ENCODE measurements around the gene F7. TPM values are rescaled to one million over a fixed set of nuclear protein-coding genes. Genes with fewer than 3 reads are reported as not detected.

The F7 gene
- total RNA-seq, 1 donor from 2014 or later, result 4.1 TPM

DNA sequence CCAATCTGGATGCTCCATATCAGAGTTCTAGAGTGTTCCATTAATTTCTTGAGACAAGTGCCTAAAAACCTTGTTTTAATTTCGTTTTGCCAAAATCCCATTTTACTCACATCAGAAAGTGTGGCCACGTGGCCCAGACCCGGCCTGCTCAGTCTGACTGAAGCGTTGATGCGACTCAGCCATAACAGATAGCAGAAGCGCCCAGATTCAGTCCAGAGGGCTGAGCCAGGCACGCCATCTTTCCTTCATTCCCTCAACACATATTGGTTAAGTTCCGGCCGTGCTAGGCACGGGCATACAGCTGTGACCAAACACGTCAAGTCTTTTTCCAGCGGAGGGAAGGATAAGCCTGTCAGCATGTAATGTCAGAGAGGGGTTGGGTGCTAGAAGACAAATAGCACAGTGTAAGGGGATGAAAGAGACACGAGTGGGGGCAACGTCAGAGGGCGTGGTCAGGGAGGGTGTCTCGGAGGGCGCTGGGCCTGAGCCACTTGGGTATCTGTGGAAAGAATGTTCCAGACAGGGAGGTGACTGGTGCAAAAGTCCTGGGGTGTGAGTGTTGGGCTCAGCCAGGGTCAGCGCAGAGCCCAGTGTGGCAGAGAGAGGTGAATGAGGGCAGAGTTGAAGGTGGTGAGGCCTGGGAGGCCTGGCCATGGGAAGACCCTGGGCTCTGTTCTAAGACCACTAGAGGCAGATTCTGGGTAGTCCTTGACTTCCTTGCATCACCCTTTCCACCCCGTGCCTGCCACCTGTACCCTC, 20.1 kb downstream of the F7 start:
- Mint-ChIP-seq H3K27ac (no peak overlapping the region), H3K27me3 (ENCODE audit: low read depth) (peaks cover 9% of the 10 kb centered on the region), H3K9me3 (no peaks in the 10 kb centered on the region), H3K36me3 (no peaks in the 10 kb centered on the region), H3K4me1 (peaks cover 16% of the 10 kb centered on the region), H3K4me3 (no peak overlapping the region)
- TF ChIP-seq, protein P1, sequence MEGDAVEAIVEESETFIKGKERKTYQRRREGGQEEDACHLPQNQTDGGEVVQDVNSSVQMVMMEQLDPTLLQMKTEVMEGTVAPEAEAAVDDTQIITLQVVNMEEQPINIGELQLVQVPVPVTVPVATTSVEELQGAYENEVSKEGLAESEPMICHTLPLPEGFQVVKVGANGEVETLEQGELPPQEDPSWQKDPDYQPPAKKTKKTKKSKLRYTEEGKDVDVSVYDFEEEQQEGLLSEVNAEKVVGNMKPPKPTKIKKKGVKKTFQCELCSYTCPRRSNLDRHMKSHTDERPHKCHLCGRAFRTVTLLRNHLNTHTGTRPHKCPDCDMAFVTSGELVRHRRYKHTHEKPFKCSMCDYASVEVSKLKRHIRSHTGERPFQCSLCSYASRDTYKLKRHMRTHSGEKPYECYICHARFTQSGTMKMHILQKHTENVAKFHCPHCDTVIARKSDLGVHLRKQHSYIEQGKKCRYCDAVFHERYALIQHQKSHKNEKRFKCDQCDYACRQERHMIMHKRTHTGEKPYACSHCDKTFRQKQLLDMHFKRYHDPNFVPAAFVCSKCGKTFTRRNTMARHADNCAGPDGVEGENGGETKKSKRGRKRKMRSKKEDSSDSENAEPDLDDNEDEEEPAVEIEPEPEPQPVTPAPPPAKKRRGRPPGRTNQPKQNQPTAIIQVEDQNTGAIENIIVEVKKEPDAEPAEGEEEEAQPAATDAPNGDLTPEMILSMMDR (IDR thresholded peaks at IDR 0.05; ENCODE audit: unreplicated experiment), result no peak
- DNase-seq (ENCODE audit: low spot score in 2 of 2, unreplicated experiment in 2 of 2), result peak in 1 of 2 experiments; percentile 14

DNA sequence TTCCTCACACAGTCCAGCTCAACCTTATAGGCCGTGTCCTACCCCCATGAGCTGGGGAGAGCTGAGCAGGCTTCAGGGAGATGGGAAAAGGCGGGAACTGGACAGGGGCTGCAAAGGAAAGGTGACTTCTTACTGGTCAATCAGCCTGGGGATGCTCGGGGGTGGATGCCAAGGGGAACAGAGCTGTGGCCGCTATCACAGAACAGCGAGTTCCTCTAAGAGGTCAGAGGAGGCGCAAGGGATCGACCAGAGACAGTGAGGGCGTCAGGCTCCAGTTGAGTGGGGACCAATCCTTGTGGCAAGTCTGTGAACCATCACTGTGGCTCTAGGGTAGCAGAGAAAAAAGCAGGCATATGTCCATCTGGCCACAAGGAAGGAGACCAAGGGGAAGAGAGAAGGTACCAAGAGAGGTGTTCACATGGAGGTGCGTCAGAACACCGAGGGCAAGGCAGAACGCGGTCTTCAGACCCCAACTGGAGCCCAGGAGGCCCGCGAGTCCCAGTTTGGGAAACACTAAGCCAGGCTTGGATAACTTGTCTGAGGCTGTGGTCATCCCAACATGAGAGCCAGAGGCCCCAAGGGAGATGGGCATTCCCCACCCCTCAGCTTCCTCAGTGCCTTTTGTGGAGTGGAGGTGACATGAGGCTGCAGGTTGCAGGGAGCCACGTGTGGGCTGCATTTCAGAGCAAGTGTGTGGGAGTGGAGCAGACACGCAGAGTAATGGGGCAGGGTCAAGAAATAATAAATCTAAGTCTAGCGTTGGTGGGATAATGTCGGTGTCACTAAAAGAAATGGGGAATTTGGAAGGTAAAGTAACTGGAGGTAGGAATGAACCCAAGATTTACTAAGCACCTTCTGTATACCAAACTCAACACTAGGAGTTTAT, 20.9 kb downstream of the F7 start:
- no peaks in the 10 kb centered on the region for H3K9me3 Mint-ChIP-seq

DNA sequence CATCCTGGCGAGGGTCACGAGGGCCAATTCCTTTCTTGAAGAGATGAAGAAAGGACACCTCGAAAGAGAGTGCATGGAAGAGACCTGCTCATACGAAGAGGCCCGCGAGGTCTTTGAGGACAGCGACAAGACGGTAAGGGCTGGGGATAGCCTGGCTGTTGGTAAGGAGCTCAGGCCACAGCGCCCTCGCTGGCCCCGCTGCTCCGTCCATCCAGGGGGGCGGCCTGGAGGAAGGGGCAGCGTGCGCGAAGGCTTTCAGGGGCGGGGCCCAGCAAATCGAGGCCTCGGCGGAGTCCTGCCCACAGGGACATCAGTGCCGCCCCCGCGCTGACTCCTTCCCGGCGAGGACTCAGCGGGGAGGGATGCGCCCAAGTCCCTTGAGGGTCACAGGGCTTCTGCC, 23.9 kb downstream of the F7 start:
- Mint-ChIP-seq H3K36me3 (no peaks in the 10 kb centered on the region), H3K4me1 (peaks cover 7% of the 10 kb centered on the region), H3K27ac (no peak overlapping the region), H3K4me3 (no peak overlapping the region), H3K9me3 (no peaks in the 10 kb centered on the region), H3K27me3 (ENCODE audit: low read depth) (peaks cover 37% of the 10 kb centered on the region)
- TF ChIP-seq, protein P1 (IDR thresholded peaks at IDR 0.05; ENCODE audit: unreplicated experiment), result no peak
- DNase-seq (ENCODE audit: low spot score in 2 of 2, unreplicated experiment in 2 of 2), result no peak

More for the DNA sequence above, 20.9 kb downstream of the F7 start:
- H3K27me3 Mint-ChIP-seq (ENCODE audit: low read depth), result peaks cover 12% of the 10 kb centered on the region
- H3K4me3 Mint-ChIP-seq, result no peak overlapping the region
- DNase-seq (ENCODE audit: low spot score in 2 of 2, unreplicated experiment in 2 of 2), result peak in 1 of 2 experiments; percentile 33
- no peak overlapping the region for H3K27ac Mint-ChIP-seq
- H3K36me3 Mint-ChIP-seq, result no peaks in the 10 kb centered on the region
- TF ChIP-seq, protein P1 (IDR thresholded peaks at IDR 0.05; ENCODE audit: unreplicated experiment), result no peak
- H3K4me1 Mint-ChIP-seq, result peaks cover 16% of the 10 kb centered on the region

DNA sequence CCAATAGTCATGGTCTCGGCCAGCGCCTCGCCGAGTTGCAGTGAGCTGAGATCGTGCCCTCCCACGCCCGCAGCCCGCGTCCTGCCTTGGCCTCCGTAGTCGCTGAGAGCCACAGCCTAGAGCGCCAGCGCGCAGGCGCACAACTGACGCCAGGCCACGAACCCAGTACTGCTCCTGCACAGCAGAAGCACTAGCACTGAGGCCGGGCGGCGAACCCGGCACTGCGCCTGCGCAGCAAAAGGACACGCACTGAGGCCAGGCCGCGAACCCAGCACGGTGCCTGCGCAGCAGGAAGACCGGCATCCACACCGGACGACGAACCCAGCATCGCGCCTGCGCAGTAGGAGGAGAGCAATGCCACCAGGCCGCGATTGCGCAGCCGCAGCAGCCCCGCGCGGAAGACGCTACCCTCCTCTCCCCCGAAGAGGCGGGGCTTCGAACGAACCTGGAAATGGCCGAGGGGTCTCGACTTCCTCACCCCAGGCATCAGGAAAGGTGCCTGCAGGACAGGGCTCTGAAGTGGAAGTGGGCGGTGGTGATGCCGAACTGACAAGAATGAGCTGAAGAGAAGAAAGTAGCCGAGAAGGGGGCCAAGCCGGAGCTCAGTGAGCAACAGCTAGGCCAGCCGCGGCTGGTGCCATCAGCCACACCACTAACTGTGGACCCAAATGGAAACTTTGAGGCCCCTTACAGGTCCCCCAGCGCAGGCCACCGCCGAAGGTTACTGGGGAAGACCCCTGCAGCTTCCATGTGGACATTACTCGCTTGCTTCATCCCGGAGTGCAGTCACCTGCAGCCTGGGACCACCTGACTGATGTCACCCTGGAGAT, 24.5 kb downstream of the F7 start:
- peak; percentile 17 to 28 for DNase-seq (ENCODE audit: low spot score in 2 of 2, unreplicated experiment in 2 of 2)
- Mint-ChIP-seq H3K4me3 (no peak overlapping the region), H3K36me3 (no peaks in the 10 kb centered on the region), H3K9me3 (no peaks in the 10 kb centered on the region), H3K4me1 (peaks cover 7% of the 10 kb centered on the region), H3K27ac (no peak overlapping the region), H3K27me3 (ENCODE audit: low read depth) (peaks cover 37% of the 10 kb centered on the region)
- TF ChIP-seq, protein P1 (IDR thresholded peaks at IDR 0.05; ENCODE audit: unreplicated experiment), result no peak

DNA sequence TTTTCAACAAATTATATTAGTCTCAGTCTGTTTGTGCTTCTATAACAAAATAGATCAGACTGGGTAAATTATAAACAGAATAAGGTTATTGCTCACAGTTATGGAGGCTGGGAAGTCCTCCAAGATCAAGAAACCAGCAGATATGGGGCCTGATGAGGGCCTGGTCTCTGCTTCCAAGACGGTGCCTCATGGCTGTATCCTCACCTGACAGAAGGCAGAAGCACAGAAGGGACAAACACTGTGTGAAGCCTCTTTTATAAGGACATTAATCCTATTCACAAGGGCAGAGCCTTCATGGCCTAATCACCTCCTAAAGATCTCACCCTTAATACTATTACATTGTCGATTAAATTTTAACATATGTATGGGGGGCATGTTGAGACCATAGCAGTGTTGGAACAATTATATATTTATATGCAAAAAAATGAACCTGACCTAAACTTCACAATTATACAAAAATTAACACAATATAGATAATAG, 29.7 kb downstream of the F7 start:
- no peak for DNase-seq (ENCODE audit: low spot score in 2 of 2, unreplicated experiment in 2 of 2)
- H3K4me3 Mint-ChIP-seq, result no peak overlapping the region
- H3K27me3 Mint-ChIP-seq (ENCODE audit: low read depth), result peaks cover 42% of the 10 kb centered on the region
- no peaks in the 10 kb centered on the region for H3K36me3 Mint-ChIP-seq
- no peaks in the 10 kb centered on the region for H3K9me3 Mint-ChIP-seq
- H3K27ac Mint-ChIP-seq, result no peak overlapping the region
- TF ChIP-seq, protein P1 (IDR thresholded peaks at IDR 0.05; ENCODE audit: unreplicated experiment), result no peak
- H3K4me1 Mint-ChIP-seq, result no peaks in the 10 kb centered on the region

Data from mesothelial cell of epicardium (in vitro differentiated cells).